GM18517 (cell line): Measurements from ENCODE around the gene SLC6A1.

ENCODE experiments used
- ATAC-seq: cut with Tn5 transposase; IDR thresholded peaks from one replicate; pipeline ENCODE4 v1.9.1; 2021; ENCODE audit warnings: mild to moderate bottlenecking, moderate library complexity; ENCODE audit not compliant: unreplicated experiment

Gene SLC6A1

DNA sequence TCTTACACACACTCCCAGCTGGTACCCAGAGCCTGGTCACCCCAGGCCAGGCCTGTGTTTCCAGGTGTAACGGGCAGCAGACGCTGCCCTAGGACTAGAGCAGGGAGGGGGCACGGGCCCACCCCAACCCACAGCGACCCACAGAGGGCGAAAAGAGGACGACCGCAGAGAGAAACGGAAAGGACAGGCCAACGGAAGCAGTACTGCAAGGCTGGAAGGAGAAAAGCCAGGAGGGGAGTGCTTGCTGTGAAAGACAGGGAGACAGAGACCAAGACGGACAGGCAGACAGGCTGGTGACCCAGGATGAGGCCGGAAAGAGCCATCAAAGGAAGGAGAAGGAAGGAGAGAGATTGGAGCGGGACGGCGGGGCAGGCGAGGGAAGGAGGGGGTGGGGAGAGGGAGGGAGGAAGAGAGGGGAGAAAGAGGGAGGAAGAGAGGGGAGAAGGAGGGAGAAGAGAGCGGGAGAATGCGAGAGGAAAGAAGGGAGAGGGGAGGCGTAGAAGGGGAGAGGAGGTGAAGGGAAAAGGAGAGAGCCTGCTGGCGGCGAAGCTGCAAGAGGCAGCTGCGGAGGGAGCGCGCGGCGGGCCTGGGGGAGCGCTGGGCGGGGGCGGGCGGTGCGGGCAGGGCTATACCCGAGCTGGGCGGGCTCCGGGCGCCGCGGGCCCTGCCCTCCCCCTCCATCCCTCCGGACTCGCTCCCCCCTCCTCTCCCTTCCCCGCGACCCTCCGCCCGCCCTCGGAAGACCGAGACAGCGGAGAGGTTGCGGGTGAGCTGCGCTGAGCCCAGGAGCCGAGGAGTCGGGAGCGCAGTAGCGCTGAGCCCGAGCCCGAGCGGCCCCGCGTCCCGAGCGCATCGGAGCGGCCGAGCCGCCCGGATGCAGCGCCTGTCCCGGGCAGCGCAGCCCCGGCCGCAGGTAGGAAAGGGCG is at the start of gene SLC6A1:
TSS of gene SLC6A1 (plus strand) at position 732 of the 926 bp plus-strand sequence. CDS start 24,464 bp downstream, outside the sequence.
- ATAC-seq = no peak

DNA sequence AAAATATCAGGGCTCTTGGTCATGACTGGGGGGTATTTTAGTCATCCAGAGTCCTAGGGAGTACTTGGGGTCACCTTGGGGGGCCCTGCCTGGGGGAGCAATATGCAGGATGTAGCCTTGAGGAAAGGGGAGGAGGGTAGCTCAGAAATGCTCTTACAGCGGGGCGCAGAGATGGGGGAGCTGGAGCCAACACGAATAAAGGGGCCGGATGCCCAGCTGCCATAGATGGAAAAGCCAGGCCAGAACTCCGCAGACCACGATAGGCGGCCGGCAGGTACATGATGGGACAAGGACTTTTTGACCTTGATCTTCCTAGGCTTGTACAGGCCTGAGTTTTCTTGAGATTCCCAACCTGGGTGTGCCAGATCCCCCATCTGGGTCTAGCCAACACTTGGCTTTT is 47.7 kb upstream of the SLC6A1 start:
- no peak for ATAC-seq

DNA sequence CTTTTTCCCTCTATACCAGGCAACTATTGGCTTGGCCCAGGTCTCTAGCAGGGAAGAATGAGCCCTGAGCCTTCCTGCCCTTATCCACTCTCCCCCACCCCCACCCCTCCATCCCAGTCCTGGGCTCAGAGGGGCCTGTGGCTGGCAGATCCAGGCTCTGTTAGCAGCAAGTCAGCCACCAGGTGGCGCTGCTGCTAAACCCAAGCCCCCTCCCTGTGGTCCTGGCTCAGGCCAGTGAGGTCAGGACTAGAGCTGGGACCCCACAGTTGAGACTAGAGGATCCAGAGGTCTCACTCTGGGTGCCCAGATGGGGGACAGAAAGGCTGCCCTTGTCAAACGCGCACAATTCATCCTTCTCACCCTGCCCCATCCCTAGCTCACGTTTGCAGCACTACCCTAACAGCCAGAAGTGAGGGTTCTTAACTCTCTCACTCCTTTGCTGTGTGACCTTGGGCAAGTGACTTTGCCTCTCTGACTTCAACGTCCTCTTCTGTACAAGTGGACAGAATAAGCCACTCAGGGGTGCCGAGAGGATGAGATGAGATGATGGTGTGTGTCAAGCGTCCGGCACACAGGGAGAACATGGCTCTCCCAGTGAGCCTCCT is 46.8 kb upstream of the SLC6A1 start:
- no peak for ATAC-seq

DNA sequence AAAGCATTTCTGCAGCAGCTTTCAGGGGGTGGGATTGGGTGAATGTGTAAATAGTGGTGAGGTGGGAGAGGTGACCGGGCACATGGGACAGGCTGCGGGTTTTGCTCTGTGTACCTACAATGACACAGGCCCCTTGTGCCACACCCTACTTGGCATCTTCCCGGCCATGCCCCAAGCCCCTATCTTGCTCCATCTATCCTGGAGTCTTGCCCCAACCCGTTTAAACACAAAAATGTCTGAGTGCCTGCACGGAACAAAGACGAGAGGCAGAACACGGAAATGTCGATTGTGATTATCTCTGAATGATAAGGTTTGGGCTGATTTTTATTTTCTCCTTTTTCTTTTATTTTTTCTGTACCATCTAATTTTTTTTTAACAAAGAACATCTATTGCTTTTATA is 46.0 kb upstream of the SLC6A1 start:
- ATAC-seq = no peak

DNA sequence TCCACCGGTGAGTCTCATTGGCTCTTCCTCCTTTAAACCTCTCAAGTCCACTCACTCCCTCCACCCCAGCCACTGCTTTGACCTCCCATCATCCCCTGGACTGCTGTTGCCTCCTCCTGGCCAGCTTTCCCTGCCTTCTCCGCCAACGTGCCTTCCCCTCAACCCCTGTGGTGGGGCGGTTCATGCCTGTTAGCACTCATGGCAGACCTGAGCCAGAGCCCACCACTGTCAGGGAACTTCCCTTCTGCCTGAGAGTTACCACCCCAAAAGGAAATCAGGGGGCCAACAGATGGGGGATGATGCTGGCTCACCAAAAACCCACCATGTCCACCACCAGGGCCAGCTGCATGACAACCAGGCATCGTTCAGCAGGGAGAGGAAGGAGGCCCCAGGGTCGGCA is 44.2 kb upstream of the SLC6A1 start:
- ATAC-seq = no peak

DNA sequence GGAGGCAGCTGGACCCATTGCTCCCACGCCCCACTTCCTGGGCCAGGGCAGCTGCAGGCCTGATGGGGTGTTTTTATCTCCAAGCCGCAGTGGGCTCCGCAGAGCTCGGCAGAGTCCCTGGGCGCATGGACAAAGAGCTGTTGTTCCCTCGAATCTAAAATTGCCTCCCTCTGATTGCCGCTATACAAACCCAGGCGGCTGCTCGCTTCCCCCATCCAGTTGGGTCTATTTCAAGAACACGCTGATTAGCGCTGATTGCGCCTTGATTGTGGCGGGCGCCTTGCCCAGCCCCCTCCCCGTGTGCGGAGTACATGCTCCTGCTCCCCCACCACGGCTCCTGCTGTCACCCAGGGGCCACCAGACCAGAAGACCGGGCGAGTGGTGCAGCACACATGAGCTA is 43.4 kb upstream of the SLC6A1 start:
- no peak for ATAC-seq

DNA sequence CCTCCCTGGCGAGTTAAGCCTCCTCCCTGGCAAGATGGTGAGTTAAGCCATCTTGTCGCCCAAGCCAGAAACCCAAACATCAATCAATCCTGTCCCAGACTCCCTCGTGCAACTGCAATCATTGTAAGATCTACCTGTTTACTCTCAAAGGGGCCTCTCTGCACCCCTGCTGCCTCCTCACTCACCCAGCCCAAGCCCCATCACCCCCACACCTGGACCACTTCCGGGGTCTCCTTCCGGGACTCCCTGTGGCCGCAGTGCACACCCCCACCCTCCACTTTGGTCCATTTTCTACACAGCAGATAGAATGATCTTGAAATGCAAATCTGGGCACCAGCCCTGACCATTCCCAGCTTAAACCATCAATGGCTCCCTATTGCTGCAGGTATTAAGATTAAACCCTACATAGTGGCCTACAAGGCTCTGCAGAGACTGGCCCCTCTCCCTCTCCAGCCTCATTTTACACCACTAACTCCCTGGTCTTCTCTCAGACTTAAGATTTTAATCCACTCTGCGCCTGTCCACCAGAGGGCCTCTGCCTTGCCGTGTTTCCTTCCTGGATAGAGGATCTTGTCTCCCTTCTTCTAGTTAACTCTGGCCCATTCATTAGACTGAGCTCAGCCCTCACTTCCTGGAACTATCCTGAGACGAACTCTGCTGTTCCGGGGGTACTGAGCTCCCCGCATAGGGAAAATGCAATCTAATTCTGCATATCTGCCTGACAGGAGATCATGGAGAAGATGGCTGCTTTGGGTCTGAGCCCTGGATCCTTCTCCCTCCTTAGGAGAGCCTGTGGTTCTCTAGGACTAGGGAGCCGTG is 41.9 kb upstream of the SLC6A1 start:
- no peak for ATAC-seq

DNA sequence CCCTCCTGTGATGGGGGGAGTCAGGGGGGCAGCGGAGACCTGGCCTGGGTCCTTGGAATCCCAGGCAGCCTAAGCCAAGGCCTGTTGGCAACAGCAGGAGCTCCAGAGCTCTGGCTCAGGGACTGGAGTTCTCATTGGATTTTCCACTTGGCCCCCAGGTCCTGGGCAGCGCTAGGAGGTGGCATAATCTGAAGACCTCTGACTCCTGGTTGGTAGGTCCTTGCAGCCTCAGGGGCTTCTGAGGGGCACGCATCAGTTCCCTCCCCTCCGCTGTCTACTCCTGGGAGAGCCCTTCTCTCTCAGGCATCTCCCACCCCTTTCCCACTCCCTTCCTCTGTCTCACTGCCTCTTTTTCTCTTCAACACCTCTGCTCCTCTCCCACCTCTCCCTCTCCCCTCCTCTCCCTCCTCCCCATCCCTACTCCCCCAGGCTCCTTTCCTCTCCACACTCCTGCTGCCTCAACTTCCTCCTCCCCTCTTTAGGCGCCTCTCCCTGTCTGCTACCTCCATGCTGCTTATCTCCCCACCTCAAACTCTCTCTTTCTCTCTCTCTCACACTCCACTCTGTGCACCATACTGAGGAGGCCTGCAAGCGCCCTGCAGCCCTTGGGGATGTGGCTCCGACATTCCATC is 41.1 kb upstream of the SLC6A1 start:
- no peak for ATAC-seq

DNA sequence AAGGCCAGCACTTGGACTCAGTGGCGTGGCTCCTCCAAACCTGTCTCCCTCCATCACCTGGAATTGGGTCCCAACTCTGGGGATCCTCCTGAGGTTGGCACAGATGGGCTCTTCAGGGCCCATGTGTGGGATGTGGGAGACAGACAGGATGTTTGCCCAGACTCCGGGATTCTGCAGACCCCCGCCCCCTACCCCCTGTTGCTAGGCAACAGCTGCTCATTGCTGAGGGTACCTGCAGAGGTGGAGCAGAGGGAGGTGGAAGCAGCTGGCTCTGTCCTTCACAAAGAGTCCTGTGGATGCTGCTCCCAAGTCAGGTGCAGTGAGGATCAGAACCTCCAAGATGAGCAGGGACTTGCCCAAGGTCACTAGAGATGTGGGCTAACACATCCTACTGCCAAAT is 40.0 kb upstream of the SLC6A1 start:
- no peak for ATAC-seq

DNA sequence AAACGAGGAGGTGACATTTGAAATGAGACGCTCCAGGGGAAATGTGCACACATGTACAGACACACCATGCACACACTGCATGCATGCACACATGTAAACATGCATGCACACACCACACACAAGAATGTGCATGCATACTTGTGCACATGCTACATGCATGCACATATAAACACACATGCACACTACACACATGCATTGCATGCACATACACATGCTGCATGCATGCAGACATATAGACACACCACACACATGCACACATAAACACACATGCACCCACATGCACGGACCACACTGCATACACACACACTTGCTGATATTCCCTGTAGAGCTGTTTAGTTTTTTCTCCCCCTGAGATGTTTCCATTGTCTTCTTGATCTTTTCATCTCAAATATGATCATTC is 37.8 kb upstream of the SLC6A1 start:
- ATAC-seq = no peak

DNA sequence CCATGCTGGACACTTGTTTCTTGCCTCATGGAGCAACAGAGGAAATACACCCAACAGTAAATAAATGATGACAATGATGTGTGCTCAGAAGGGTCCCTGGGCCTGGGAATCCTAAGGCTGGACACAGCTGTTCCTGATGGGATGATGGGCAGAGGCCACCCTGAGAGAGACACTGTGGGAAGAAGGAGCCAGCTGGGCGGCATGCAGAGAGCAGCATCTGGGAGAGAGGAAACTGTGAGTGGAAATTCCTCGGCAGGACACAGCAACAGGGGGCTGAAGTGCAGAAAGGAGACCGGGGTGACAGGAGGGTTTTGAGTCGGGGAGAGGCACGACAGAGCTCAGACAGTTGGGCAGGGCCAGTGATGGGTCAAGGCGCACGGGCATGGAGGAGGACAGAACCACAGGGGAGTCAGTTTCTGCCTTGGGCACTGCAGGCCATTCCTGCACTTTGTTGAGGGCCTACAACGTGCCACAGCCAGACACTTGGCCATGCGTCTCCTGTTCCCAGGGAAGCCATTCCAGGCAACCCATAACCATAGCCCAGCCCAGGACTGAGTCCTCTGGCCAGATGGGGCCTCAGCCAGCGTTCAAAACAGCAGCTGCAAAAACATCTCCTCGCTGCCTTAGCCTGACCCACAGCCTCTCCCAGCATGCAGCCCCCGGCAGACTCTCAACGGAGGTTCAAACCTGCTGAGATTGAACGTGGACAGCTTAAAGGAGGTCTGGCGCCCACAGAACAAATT is 36.7 kb upstream of the SLC6A1 start:
- ATAC-seq = no peak

DNA sequence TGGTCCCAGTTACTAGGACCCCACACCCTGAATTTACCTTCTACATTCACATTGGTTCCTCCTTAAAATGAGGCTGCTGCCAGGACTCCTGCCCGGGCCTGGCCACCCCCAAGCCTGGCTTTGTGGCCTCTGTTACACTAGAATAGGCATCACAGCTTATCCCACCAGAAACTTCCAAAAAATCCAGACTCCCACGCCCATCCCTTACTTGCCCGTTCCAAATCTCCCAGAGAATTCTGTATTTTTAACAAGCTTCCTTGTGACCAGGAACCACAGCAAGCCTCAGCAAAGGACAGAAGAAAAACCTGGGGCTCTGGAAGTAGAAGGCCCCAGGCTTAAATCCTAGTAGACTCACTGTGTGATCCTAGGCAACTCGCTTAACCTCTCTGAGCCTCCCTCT is 36.0 kb upstream of the SLC6A1 start:
- no peak for ATAC-seq

DNA sequence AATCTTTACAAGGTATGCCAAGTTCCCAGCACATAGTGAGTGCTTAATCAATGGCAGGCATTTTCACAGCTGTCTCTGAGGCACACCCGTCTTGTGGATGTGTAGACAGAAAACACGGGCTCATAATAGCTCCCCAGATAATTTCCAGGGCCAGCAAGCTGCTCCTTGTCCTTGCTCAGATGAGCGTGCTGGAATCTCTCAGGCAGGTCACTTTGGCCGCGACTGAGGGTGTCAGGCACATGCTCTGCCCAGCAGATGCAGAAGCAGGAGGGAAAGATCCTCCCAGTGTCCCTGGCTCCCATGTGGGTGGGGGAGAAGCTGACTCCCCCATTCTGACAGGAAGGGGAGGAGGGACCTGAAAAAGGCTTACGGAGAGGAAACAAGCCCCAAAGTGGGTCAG is 35.6 kb upstream of the SLC6A1 start:
- ATAC-seq = no peak

DNA sequence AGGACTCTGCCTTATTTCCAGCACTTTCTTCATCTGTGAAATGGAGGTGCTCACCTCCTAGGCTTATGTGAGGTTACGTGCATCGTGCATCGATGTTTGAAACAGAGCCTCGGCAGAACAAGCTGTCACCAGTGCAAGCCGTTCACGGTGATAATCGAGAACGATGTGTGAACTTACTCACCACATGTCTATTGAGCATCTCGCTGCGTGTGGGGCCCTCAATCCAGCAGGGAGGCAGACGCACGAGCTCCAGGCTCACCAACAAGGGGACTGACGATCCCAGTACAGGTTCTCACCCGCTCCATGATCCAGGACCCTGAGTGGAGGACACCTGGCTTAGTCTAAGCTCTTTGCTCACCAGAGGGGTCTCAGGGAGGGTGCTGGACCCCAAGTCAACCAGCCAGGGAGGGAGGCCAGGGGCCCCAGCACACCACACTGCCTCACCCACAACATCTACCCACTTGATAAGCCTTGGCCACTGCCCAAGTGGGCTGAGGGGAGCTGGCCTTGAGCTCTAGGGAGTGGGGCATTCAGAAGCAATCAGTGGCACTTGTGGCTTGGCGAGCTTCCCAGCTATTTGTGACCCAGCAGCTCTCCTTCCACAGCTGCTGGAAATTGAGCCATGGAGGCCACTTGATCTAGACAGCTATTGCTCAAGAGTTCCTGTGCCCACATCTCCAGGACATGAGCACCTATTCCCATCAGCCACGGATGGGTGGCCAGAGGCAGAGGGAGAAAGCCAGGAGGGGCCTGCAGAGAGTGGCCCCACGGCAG is 34.4 kb upstream of the SLC6A1 start:
- ATAC-seq = no peak

DNA sequence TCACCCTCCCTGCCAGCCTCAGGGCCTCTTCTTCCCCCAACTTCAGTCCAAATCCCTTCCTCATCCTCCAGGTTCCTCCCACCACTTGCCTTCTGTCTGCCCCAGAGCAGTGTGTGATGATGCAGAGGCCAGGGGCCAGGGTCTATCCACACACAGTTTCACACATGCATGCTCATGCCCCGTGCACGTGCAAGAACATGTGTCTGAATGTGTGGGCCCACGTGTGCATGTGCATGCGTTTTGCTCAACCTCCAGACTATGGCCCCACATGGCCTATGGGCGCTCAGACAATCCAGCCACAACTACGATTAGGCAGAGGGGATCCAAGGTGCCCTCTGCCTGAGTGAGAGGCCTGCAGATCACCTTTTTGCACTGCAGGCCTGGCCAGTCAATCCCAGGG is 32.3 kb upstream of the SLC6A1 start:
- no peak for ATAC-seq

DNA sequence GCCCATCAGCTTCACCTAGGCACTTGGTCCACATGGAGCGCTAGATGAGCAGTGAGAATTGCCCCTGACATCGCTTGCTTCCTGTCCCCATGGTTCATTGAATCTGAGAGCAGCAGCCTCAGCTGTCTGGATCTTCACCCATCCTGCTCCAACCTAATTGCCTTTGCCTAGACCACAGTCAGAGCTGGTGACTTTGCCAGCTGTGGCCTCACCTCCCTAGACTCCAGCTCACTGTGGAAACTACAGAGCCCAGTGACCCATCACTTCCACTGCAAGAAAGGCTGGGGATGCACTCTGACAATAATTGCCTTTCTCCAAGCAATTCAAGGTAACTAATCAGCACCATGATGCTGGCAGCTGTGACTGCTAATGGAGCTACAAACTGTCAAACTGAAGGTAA is 30.6 kb upstream of the SLC6A1 start:
- ATAC-seq = no peak

DNA sequence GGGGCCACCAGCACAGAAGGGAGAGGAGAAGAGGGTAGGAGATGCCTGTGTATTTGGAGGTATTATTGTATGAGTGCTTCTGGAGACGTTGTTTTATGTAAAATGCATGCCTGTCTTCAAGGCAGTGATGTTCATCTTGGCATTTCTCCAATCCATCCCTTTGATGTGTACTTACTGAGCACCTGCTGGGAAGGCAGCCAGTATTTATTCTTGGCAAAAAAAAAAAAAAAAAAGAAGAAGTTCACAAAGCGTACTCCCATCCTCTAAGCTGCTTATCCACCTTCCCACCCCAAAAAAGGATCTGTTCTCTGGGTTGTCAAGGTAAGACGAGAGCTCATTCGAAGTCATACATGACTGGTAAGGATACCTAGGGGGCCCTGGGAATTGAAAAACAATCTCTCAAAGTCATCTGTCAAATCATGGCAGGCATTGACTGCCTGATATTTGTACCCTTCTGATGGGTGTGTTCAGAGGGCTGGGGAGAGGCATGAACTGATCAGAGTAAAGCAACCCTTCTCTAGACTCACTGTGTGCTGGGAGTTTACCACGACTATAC is 30.0 kb upstream of the SLC6A1 start:
- no peak for ATAC-seq

DNA sequence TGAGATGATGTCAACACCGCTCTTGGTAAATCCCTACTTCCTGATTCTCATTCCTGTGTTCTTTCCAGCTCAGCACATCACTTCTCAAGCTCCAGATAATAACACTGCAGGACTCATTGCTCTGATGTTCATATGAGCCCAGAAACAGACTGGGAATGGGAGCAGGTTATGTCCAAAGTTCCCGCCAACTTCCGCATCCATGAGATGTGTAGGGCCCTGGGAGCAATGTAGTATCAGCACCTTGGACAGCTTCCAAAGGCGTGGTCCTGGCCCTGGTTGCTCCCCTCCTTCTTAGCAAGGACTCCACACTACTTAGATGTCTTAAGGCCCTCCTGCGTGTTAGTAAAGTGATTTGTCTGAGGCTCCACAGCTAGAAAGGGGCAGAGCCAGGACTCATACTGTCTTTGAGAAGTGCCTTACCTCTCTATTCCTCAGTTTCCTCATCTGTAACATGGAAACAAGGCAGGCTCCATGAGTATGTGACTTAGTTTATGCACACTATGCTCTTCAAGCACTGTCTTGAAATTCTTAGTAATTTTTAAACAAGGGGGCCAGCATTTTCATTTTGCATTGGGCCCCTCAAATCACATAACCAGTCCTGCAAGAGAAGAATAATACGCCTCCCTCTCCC is 27.9 kb upstream of the SLC6A1 start:
- no peak for ATAC-seq

DNA sequence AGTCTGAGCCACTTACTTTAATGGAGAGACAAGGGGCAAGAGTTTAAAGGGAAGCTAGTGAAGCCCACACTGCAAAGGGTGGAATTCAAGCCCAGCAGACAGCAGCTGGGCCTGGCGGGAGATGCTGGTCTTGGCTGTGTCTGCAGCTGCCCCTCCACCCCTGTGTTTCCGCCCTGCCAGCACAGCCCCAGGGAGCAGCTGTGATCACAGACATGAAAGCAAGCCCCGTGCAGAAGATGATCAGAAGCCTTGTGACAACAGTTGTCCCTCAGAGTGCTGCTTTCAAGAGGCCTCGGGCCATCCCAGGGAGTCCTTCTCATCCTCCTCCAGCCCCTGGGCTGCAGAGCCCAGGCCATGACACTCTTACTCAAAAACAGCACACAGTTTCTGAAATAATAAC is 24.1 kb upstream of the SLC6A1 start:
- ATAC-seq = no peak
